Spinal cord (tissue), 10 donors: Measurements from ENCODE around the gene ENTHD1. TPM values are rescaled to one million over a fixed set of nuclear protein-coding genes. Genes with fewer than 3 reads are reported as not detected.
A peak's percentile ranks its signal among the peaks of the same experiment; 100 is the strongest.
"Not testable (repeated sequence)": the region's sequence is repeated elsewhere in the genome, so short reads cannot be mapped to it uniquely, and the experiment has no call there.

Source experiments
- DNase-seq, 6 donors: peaks; one replicate each; pipeline versions ENCODE4 v3.0.0 to v3.0.0-alpha.2; 2013 to 2015; ENCODE audit warnings: low spot score in 6 of 6, low read depth in 4 of 6
- H3K27ac ChIP-seq: one replicate; pipeline ENCODE4 v1.5.1; 2013; ENCODE audit warnings: low read depth, low read length, control low read depth
- H3K27me3 ChIP-seq: one replicate; pipeline ENCODE4 v1.6.1; 2013; ENCODE audit warnings: low read length; ENCODE audit not compliant: control insufficient read depth, insufficient read depth
- H3K36me3 ChIP-seq: one replicate; pipeline ENCODE4 v1.6.1; 2013; ENCODE audit warnings: low read length; ENCODE audit not compliant: control insufficient read depth, insufficient read depth
- H3K4me1 ChIP-seq: one replicate; pipeline ENCODE4 v1.6.1; 2013; ENCODE audit warnings: low read length; ENCODE audit not compliant: control insufficient read depth, insufficient read depth
- H3K4me3 ChIP-seq: one replicate; pipeline ENCODE4 v1.5.1; 2013; ENCODE audit warnings: low read depth, low read length, control low read depth
- H3K9me3 ChIP-seq: one replicate; pipeline ENCODE4 v1.6.1; 2013; ENCODE audit warnings: low read length; ENCODE audit not compliant: control insufficient read depth, insufficient read depth
- WGBS: methylation state at CpG from one replicate; pipeline ENCODE4 v1.1.5; 2013; ENCODE audit warnings: missing lambda C conversion rate; ENCODE audit not compliant: insufficient coverage; 5-methylcytosine and 5-hydroxymethylcytosine counted together
- polyA plus RNA-seq, 2 donors: library from polyadenylated mRNA; unstranded; fragments of 120-200 nt; gene quantifications; one replicate each; pipeline ENCODE4 v1.2.1, GENCODE V29; 2013; ENCODE audit not compliant: insufficient read length in 2 of 2
- total RNA-seq, 2 donors: library from RNA; depleted of rRNA in 1 of 2; stranded (reverse); fragments of 120-200 nt in 1 of 2; fragments of >200 nt in 1 of 2; gene quantifications; one replicate each; pipeline versions ENCODE4 v1.2.3 to v1.2.4, GENCODE V29; 2013 to 2014
- donor health status: healthy.

Gene ENTHD1
- total and polyA plus RNA-seq, 4 donors = 0.10 TPM; not detected in 3

GRCh38 chr22:39905687-39906086, 12.1 kb upstream of the ENTHD1 start:
- no peak for DNase-seq
- Histone ChIP-seq H3K36me3 (no peaks in the 10 kb centered on the region), H3K4me1 (no peaks in the 10 kb centered on the region), H3K27ac (no peak overlapping the region), H3K27me3 (no peaks in the 10 kb centered on the region), H3K4me3 (no peak overlapping the region), H3K9me3 (no peaks in the 10 kb centered on the region)
- 100% methylated on average over 2 of the region's 3 CpGs for WGBS

GRCh38 chr22:39904862-39905261, 11.3 kb upstream of the ENTHD1 start:
- 86% methylated on average over 1 of the region's 4 CpGs for WGBS
- Histone ChIP-seq H3K9me3 (no peaks in the 10 kb centered on the region), H3K4me1 (no peaks in the 10 kb centered on the region), H3K36me3 (no peaks in the 10 kb centered on the region), H3K27me3 (no peaks in the 10 kb centered on the region), H3K27ac (no peak overlapping the region), H3K4me3 (no peak overlapping the region)
- DNase-seq = no peak

- not testable (repeated sequence) for DNase-seq, H3K27ac ChIP-seq, H3K9me3 ChIP-seq, H3K27me3 ChIP-seq, H3K4me1 ChIP-seq, H3K36me3 ChIP-seq, H3K4me3 ChIP-seq
- 98% methylated on average over 6 of the region's 10 CpGs for WGBS
Observed at GRCh38 chr22:39904024-39904423, 10.5 kb upstream of the ENTHD1 start.

GRCh38 chr22:39901565-39902146, 8.1 kb upstream of the ENTHD1 start:
- Histone ChIP-seq H3K4me3 (no peak overlapping the region), H3K27ac (no peak overlapping the region), H3K9me3 (no peaks in the 10 kb centered on the region), H3K4me1 (no peaks in the 10 kb centered on the region), H3K27me3 (no peaks in the 10 kb centered on the region), H3K36me3 (no peaks in the 10 kb centered on the region)
- no peak for DNase-seq
- no CpG with 5 or more reads among the region's 8 CpGs for whole genome bisulfite sequencing

GRCh38 chr22:39900306-39901227, 7.0 kb upstream of the ENTHD1 start, which contains the start of gene GRAP2:
Gene GRAP2, plus strand, starts transcription at chr22:39901084. Its CDS starts 46,023 bp downstream, at chr22:39947107.
- H3K27ac ChIP-seq = no peak within 1 kb of the TSS
- no peaks in the 10 kb centered on the region for H3K36me3 ChIP-seq
- no peaks in the 10 kb centered on the region for H3K9me3 ChIP-seq
- WGBS = no CpG with 5 or more reads among the region's 4 CpGs
- H3K4me3 ChIP-seq = no peak within 1 kb of the TSS
- H3K4me1 ChIP-seq = no peaks in the 10 kb centered on the region
- no peaks in the 10 kb centered on the region for H3K27me3 ChIP-seq
- no peak for DNase-seq

GRCh38 chr22:39898997-39899396, 5.4 kb upstream of the ENTHD1 start:
- no peak overlapping the region for H3K27ac ChIP-seq
- no peak overlapping the region for H3K4me3 ChIP-seq
- 60% methylated on average over 1 of the region's 2 CpGs for WGBS
- H3K4me1 ChIP-seq = no peaks in the 10 kb centered on the region
- H3K36me3 ChIP-seq = no peaks in the 10 kb centered on the region
- no peaks in the 10 kb centered on the region for H3K9me3 ChIP-seq
- peak in 1 of 6 donors; percentile 44 for DNase-seq
- H3K27me3 ChIP-seq = no peaks in the 10 kb centered on the region

- no peak overlapping the region for H3K27ac ChIP-seq
- H3K27me3 ChIP-seq = peaks cover 2% of the 10 kb centered on the region
- 97% methylated on average over 3 of the region's 3 CpGs for WGBS
- no peak overlapping the region for H3K4me3 ChIP-seq
- no peaks in the 10 kb centered on the region for H3K36me3 ChIP-seq
- H3K4me1 ChIP-seq = no peaks in the 10 kb centered on the region
- H3K9me3 ChIP-seq = no peaks in the 10 kb centered on the region
- no peak for DNase-seq
Observed at GRCh38 chr22:39897841-39898240, 4.3 kb upstream of the ENTHD1 start.

GRCh38 chr22:39896313-39896996, 2.9 kb upstream of the ENTHD1 start:
- peaks cover 2% of the 10 kb centered on the region for H3K27me3 ChIP-seq
- H3K9me3 ChIP-seq = no peaks in the 10 kb centered on the region
- no peak overlapping the region for H3K27ac ChIP-seq
- H3K4me1 ChIP-seq = no peaks in the 10 kb centered on the region
- no peak for DNase-seq
- no peaks in the 10 kb centered on the region for H3K36me3 ChIP-seq
- WGBS = 96% methylated on average over 5 of the region's 6 CpGs
- no peak overlapping the region for H3K4me3 ChIP-seq

- H3K27me3 ChIP-seq = peaks cover 2% of the 10 kb centered on the region
- no peaks in the 10 kb centered on the region for H3K9me3 ChIP-seq
- no CpG with 5 or more reads among the region's 1 CpG for WGBS
- no peak overlapping the region for H3K27ac ChIP-seq
- no peaks in the 10 kb centered on the region for H3K4me1 ChIP-seq
- no peak for DNase-seq
- no peak overlapping the region for H3K4me3 ChIP-seq
- H3K36me3 ChIP-seq = no peaks in the 10 kb centered on the region
Observed at GRCh38 chr22:39895682-39896081, 2.1 kb upstream of the ENTHD1 start.
